K562 (cell line): ENCODE results near the gene THG1L. TPM values are rescaled to one million over a fixed set of nuclear protein-coding genes. Genes with fewer than 3 reads are reported as not detected.
A peak's percentile ranks its signal among the peaks of the same experiment; 100 is the strongest.

Experiments used
- ATF3 ChIP-seq, 2 experiments: fragments of 450-650 bp in 1 of 2; sonication (generic) in 1 of 2; formaldehyde crosslinking in 1 of 2; IDR thresholded peaks in 1 of 2; conservative IDR thresholded peaks in 1 of 2; 2 replicates each; pipeline versions ENCODE4 v1.6.1 to v1.8.1; 2016 to 2023; ENCODE audit warnings: mild to moderate bottlenecking in 2 of 2, moderate library complexity in 2 of 2, inconsistent platforms in 1 of 2, missing genetic modification reagents in 1 of 2
- BACH1 ChIP-seq: fragments of 200-800 bp; sonication (Bioruptor generic); IDR thresholded peaks from 2 replicates; pipeline ENCODE4 v1.6.1; 2016; ENCODE audit warnings: missing genetic modification characterization, missing compliant biosample characterization
- BCLAF1 ChIP-seq, 2 experiments: fragments of 450-650 bp in 1 of 2; IDR thresholded peaks; 2 replicates each; pipeline ENCODE4 v1.6.1; 2011 to 2017; ENCODE audit warnings: low read depth in 2 of 2, antibody characterized with exemption in 1 of 2, borderline replicate concordance in 1 of 2, low read length in 1 of 2, mild to moderate bottlenecking in 1 of 2, mixed read lengths in 1 of 2; ENCODE audit not compliant: control insufficient read depth in 1 of 2
- BDP1 ChIP-seq: IDR thresholded peaks from 3 replicates; pipeline ENCODE4 v1.6.1; 2011; ENCODE audit not compliant: insufficient read length, insufficient read depth
- CBX3 ChIP-seq, 2 experiments: IDR thresholded peaks; 1 replicate in 1 of 2; 2 replicates in 1 of 2; pipeline ENCODE4 v1.6.1; 2012; ENCODE audit warnings: inconsistent platforms in 2 of 2, low read length in 2 of 2, borderline replicate concordance in 1 of 2, control low read depth in 1 of 2
- CC2D1A ChIP-seq: fragments of 450-650 bp; IDR thresholded peaks from 2 replicates; pipeline ENCODE4 v1.6.1; 2017; ENCODE audit warnings: mild to moderate bottlenecking
- DLX4 ChIP-seq: fragments of 250-450 bp; sonication (Bioruptor Pico); IDR thresholded peaks from 2 replicates; pipeline ENCODE4 v1.6.1; 2021; ENCODE audit warnings: mild to moderate bottlenecking
- EP300 ChIP-seq: IDR thresholded peaks from 2 replicates; pipeline ENCODE4 v1.6.1; 2012; ENCODE audit warnings: low read length, improper control_type of control experiment
- ETV1 ChIP-seq: fragments of 450-650 bp; conservative IDR thresholded peaks from 2 replicates; pipeline ENCODE4 v1.6.1; 2016; ENCODE audit warnings: missing genetic modification characterization, control low read depth, low read depth, missing compliant biosample characterization
- FUS ChIP-seq: fragments of 200-400 bp; formaldehyde crosslinking; optimal IDR thresholded peaks from 2 replicates; pipeline ENCODE3; 2017; ENCODE audit warnings: low read depth, low read length
- GABPB1 ChIP-seq: sonication (generic); formaldehyde crosslinking; IDR thresholded peaks from 2 replicates; pipeline ENCODE4 v1.8.0; 2022; ENCODE audit warnings: mild to moderate bottlenecking, missing genetic modification reagents
- ILK ChIP-seq: fragments of 450-650 bp; IDR thresholded peaks from 2 replicates; pipeline ENCODE4 v1.6.1; 2016; ENCODE audit warnings: missing genetic modification characterization, low read depth, mild to moderate bottlenecking, missing compliant biosample characterization, moderate library complexity, borderline replicate concordance
- MLLT1 ChIP-seq, 2 experiments: fragments of 450-650 bp; IDR thresholded peaks; 2 replicates each; pipeline ENCODE4 v1.6.1; 2016
- POLR2AphosphoS5 ChIP-seq: IDR thresholded peaks from 2 replicates; pipeline ENCODE4 v1.6.1; 2011; ENCODE audit warnings: mild to moderate bottlenecking, low read depth, low read length, moderate library complexity; ENCODE audit not compliant: control insufficient read depth, insufficient read depth
- RBFOX2 ChIP-seq: fragments of 200-400 bp; formaldehyde crosslinking; IDR thresholded peaks from 2 replicates; pipeline ENCODE4 v1.6.1; 2017; ENCODE audit warnings: low read depth, mild to moderate bottlenecking, low read length, moderate library complexity
- SMARCA5 ChIP-seq: fragments of 450-650 bp; IDR thresholded peaks from 2 replicates; pipeline ENCODE4 v1.6.1; 2016
- TCF3 ChIP-seq: sonication (generic); formaldehyde crosslinking; IDR thresholded peaks from 2 replicates; pipeline ENCODE4 v1.4.0; 2020; ENCODE audit warnings: mild to moderate bottlenecking, missing genetic modification reagents
- TCF7L2 ChIP-seq: fragments of 150-350 bp; IDR thresholded peaks from 2 replicates; pipeline ENCODE4 v1.6.1; 2016; ENCODE audit warnings: low read depth, mild to moderate bottlenecking, low read length, moderate library complexity
- ZKSCAN3 ChIP-seq: fragments of 250-450 bp; sonication (Bioruptor Pico); IDR thresholded peaks from 2 replicates; pipeline ENCODE4 v1.4.0; 2020
- ZNF12 ChIP-seq: sonication (generic); formaldehyde crosslinking; IDR thresholded peaks from 2 replicates; pipeline ENCODE4 v1.4.0; 2020; ENCODE audit warnings: mild to moderate bottlenecking, missing genetic modification reagents
- ZNF24 ChIP-seq: fragments of 450-650 bp; IDR thresholded peaks from 2 replicates; pipeline ENCODE4 v1.6.1; 2016
- ZNF586 ChIP-seq: fragments of 450-650 bp; formaldehyde crosslinking; conservative IDR thresholded peaks from 2 replicates; pipeline ENCODE4 v1.4.0; 2020; ENCODE audit warnings: mild to moderate bottlenecking, moderate library complexity
- polyA plus RNA-seq, 8 experiments: library from polyadenylated mRNA; depleted of rRNA in 4 of 8; stranded (reverse) in 5 of 8; unstranded in 3 of 8; fragments of >200 nt; fragmentation: Nextera tagmentation in 2 of 8; fragmentation: Illumina TruSeq in 1 of 8; extraction: Ambion mirVana in 2 of 8; extraction: Trizol in 1 of 8; gene quantifications; 2 replicates each; pipeline versions ENCODE4 v1.2.1 to v1.2.3, GENCODE V29; 2011 to 2014; ENCODE audit warnings: inconsistent platforms in 1 of 8, missing spikeins in 1 of 8
- total RNA-seq, 7 experiments: library from RNA; depleted of rRNA in 6 of 7; stranded (reverse); fragments of >200 nt in 6 of 7; fragmentation: Illumina TruSeq in 2 of 7; extraction: Trizol in 2 of 7; gene quantifications; 2 replicates each; pipeline versions ENCODE4 v1.2.1 to v1.2.3, GENCODE V29; 2011 to 2021; ENCODE audit warnings: low replicate concordance in 1 of 7

THG1L gene
- total and polyA plus RNA-seq, 9 of the 15 experiments (the other 6 are each of a cell fraction or from before 2014, with no cell fraction given): 21.8 to 40.7 (median 28.0) TPM

- TF ChIP-seq ATF3 (IDR thresholded peaks at IDR 0.05): no peak
- TF ChIP-seq ATF3 (CRISPR knock-in tag; conservative IDR thresholded peaks at IDR 0.05): 0 out of 2 replicates have a peak, but pooled peaks have one; percentile 45
- no peak for TF ChIP-seq ZNF586 (CRISPR knock-in tag)
- no peak for TF ChIP-seq CC2D1A
- no peak for TF ChIP-seq MLLT1 (IDR thresholded peaks at IDR 0.05)
- TF ChIP-seq DLX4: no peak
- no peak for TF ChIP-seq ZNF24
- no peak for TF ChIP-seq ZKSCAN3
- TF ChIP-seq ETV1 (tag): no peak
- peak; percentile 60 for TF ChIP-seq GABPB1
- TF ChIP-seq TCF7L2: no peak
- TF ChIP-seq CBX3 (IDR thresholded peaks at IDR 0.05; ENCODE audit: borderline replicate concordance in 1 of 2, low read length in 2 of 2): 0 out of 3 replicates have a peak, but pooled peaks of 1 of the 2 experiments have one; percentile 27
- no peak for TF ChIP-seq BCLAF1 (IDR thresholded peaks at IDR 0.05; ENCODE audit: borderline replicate concordance in 1 of 2, control insufficient read depth in 1 of 2, low read depth in 2 of 2, low read length in 1 of 2)
- peak; percentile 87 for TF ChIP-seq RBFOX2
- TF ChIP-seq EP300: no peak
- no peak for TF ChIP-seq FUS
- TF ChIP-seq BDP1: no peak
- TF ChIP-seq ZNF12 (CRISPR knock-in tag): 0 out of 2 replicates have a peak, but pooled peaks have one; percentile 45
- TF ChIP-seq POLR2AphosphoS5: peak; percentile 50; the same call in 1 of the 2 replicates
- TF ChIP-seq BACH1 (tag): no peak
- TF ChIP-seq TCF3 (CRISPR knock-in tag): no peak; the same call in 1 of the 2 replicates
- TF ChIP-seq SMARCA5: no peak
- no peak for TF ChIP-seq ILK
Measured at GRCh38 chr5:157743163-157744050, 12.2 kb downstream of the THG1L start, which contains the start of gene LSM11 (continued).
